K562 (cell line): ENCODE measurements around the gene PCNX2. TPM values are rescaled to one million over a fixed set of nuclear protein-coding genes. Genes with fewer than 3 reads are reported as not detected.

Experiments used
- ATAC-seq: fragments of 200-7000 bp; cut with Tn5 transposase; 3 replicates; pipeline ENCODE4 v1.9.1; 2020; ENCODE audit warnings: moderate library complexity
- BruUV-seq: library from RNA; stranded (reverse); fragments of 400-500 nt; replicated peaks from 2 replicates; lab custom pipeline; 2021; lab: Mats Ljungman, UMichigan
- CTCF ChIA-PET: fragments of 300-600 bp; formaldehyde crosslinking; extraction: SDS; loops from one replicate; lab custom pipeline; 2021; ENCODE audit warnings: low intra/inter-chr PET ratio; lab: Yijun Ruan, JAX
- POLR2A ChIA-PET: fragments of 300-600, 350-650 bp; sonication (Branson Sonifier 250); formaldehyde crosslinking; extraction: SDS; loops from one replicate; lab custom pipeline; 2021; ENCODE audit warnings: antibody characterized with exemption, inconsistent platforms; lab: Yijun Ruan, JAX
- DNase-seq, 4 experiments: peaks; one replicate each; pipeline versions ENCODE4 v3.0.0 to v3.0.0-alpha.2; 2011 to 2018; ENCODE audit warnings: low spot score in 3 of 4, mixed read lengths in 3 of 4; ENCODE audit errors: extremely low read depth in 1 of 4
- FAIRE-seq: peaks from 2 replicates; lab custom pipeline; 2011; peaks lifted over from hg19 to GRCh38; lab: Jason Lieb, UNC
- H2AFZ ChIP-seq: 2 replicates; pipeline ENCODE4 v1.6.0; 2011; ENCODE audit warnings: low read depth, low read length, control low read depth, inconsistent platforms
- H3K27ac ChIP-seq: fragments of 200-600 bp; 3 replicates; pipeline ENCODE4 v1.8.0; 2011; ENCODE audit warnings: low read depth, mild to moderate bottlenecking, control low read depth, inconsistent platforms, low read length, moderate library complexity, mixed read lengths; ENCODE audit errors: extremely low read depth
- H3K27me3 ChIP-seq, 2 experiments: fragments of 300-600 bp in 1 of 2; 2 replicates in 1 of 2; 3 replicates in 1 of 2; pipeline versions ENCODE4 v1.6.0 to v1.8.0; 2011; ENCODE audit warnings: inconsistent platforms in 2 of 2, low read length in 2 of 2, mild to moderate bottlenecking in 1 of 2, mixed read lengths in 1 of 2, moderate library complexity in 1 of 2; ENCODE audit not compliant: control insufficient read depth in 2 of 2, insufficient read depth in 2 of 2
- H3K36me3 ChIP-seq: fragments of 300-600 bp; 3 replicates; pipeline ENCODE4 v1.8.0; 2011; ENCODE audit warnings: mild to moderate bottlenecking, low read length, inconsistent platforms; ENCODE audit not compliant: control insufficient read depth, insufficient read depth
- H3K4me1 ChIP-seq, 2 experiments: fragments of 200-600 bp in 1 of 2; replicated peaks in 1 of 2; 2 replicates in 1 of 2; 3 replicates in 1 of 2; pipeline versions ENCODE4 v1.5.1 to v1.8.0; 2011; ENCODE audit warnings: inconsistent platforms in 2 of 2, low read length in 2 of 2, mild to moderate bottlenecking in 1 of 2, mixed read lengths in 1 of 2, moderate library complexity in 1 of 2; ENCODE audit not compliant: control insufficient read depth in 2 of 2, insufficient read depth in 2 of 2
- H3K4me2 ChIP-seq: 2 replicates; pipeline ENCODE4 v1.6.1; 2011; ENCODE audit warnings: low read length, control low read depth, inconsistent platforms, mixed read lengths; ENCODE audit not compliant: insufficient read depth
- H3K4me3 ChIP-seq: fragments of 200-600 bp; sonication (generic), shearing (Covaris generic); 2 replicates; pipeline ENCODE4 v1.5.1; 2016; ENCODE audit warnings: control low read depth, inconsistent platforms
- H3K79me2 ChIP-seq: fragments of 200-600 bp; 3 replicates; pipeline ENCODE4 v1.8.0; 2011; ENCODE audit warnings: low read length, inconsistent platforms; ENCODE audit not compliant: control insufficient read depth, insufficient read depth
- H3K9ac ChIP-seq, 2 experiments: 2 replicates each; pipeline versions ENCODE4 v1.6.0 to v1.6.1; 2011; ENCODE audit warnings: low read depth in 2 of 2, low read length in 2 of 2, control low read depth in 1 of 2, inconsistent platforms in 1 of 2, mild to moderate bottlenecking in 1 of 2, mixed read lengths in 1 of 2; ENCODE audit not compliant: insufficient read depth in 1 of 2
- H3K9me1 ChIP-seq: one replicate; pipeline ENCODE4 v1.6.0; 2011; ENCODE audit warnings: inconsistent platforms, mild to moderate bottlenecking, low read length, moderate library complexity; ENCODE audit not compliant: control insufficient read depth, insufficient read depth
- H3K9me3 ChIP-seq: replicated peaks from 2 replicates; pipeline ENCODE4 v1.5.1; 2011; ENCODE audit warnings: low read depth, low read length, inconsistent platforms; ENCODE audit not compliant: control insufficient read depth, insufficient read depth
- H4K20me1 ChIP-seq: replicated peaks from 2 replicates; pipeline ENCODE4 v1.6.1; 2011; ENCODE audit warnings: low read length, inconsistent platforms, mixed read lengths; ENCODE audit not compliant: control insufficient read depth, insufficient read depth
- C11orf30 ChIP-seq: fragments of 450-650 bp; IDR thresholded peaks from 2 replicates; pipeline ENCODE4 v1.6.1; 2016; ENCODE audit warnings: low read depth, mild to moderate bottlenecking
- CAMTA2 ChIP-seq: fragments of 250-450 bp; sonication (Bioruptor Pico); conservative IDR thresholded peaks from 2 replicates; pipeline ENCODE4 v1.5.1; 2022
- CBX2 ChIP-seq: fragments of 200-600 bp; sonication (generic); IDR thresholded peaks from one replicate; pipeline ENCODE4 v1.6.1; 2012; ENCODE audit warnings: mild to moderate bottlenecking, low read length, inconsistent platforms; ENCODE audit not compliant: insufficient read depth, poor library complexity, severe bottlenecking
- CCAR2 ChIP-seq: fragments of 200-400 bp; formaldehyde crosslinking; IDR thresholded peaks from 2 replicates; pipeline ENCODE4 v1.6.1; 2017; ENCODE audit warnings: mild to moderate bottlenecking, low read depth, low read length
- DNMT1 ChIP-seq: fragments of 450-650 bp; IDR thresholded peaks from 2 replicates; pipeline ENCODE4 v1.6.1; 2016; ENCODE audit warnings: antibody characterized with exemption, mild to moderate bottlenecking
- E2F5 ChIP-seq: sonication (generic); formaldehyde crosslinking; IDR thresholded peaks from 2 replicates; pipeline ENCODE4 v1.8.0; 2022; ENCODE audit warnings: mild to moderate bottlenecking, missing genetic modification reagents
- FOXM1 ChIP-seq, 2 experiments: fragments of 450-650 bp in 1 of 2; sonication (generic) in 1 of 2; formaldehyde crosslinking in 1 of 2; IDR thresholded peaks; 2 replicates each; pipeline versions ENCODE4 v1.6.1 to v1.9.0; 2017 to 2022; ENCODE audit warnings: low read depth in 2 of 2, mild to moderate bottlenecking in 2 of 2, missing genetic modification reagents in 1 of 2, moderate library complexity in 1 of 2
- GABPA ChIP-seq: fragments of 200-800 bp; sonication (Bioruptor generic); conservative IDR thresholded peaks from 2 replicates; pipeline ENCODE4 v1.6.1; 2016; ENCODE audit warnings: low read depth, missing genetic modification characterization, missing compliant biosample characterization
- KDM1A ChIP-seq, 2 experiments: fragments of 450-650 bp; IDR thresholded peaks; 2 replicates each; pipeline ENCODE4 v1.6.1; 2016; ENCODE audit warnings: mild to moderate bottlenecking in 2 of 2
- LEF1 ChIP-seq: fragments of 450-650 bp; IDR thresholded peaks from 2 replicates; pipeline ENCODE4 v1.6.1; 2016; ENCODE audit warnings: mild to moderate bottlenecking
- MBD1 ChIP-seq: fragments of 250-450 bp; sonication (Bioruptor Pico); IDR thresholded peaks from 2 replicates; pipeline ENCODE4 v1.8.0; 2022; ENCODE audit warnings: inconsistent platforms
- RFX7 ChIP-seq: fragments of 250-450 bp; sonication (Bioruptor Pico); IDR thresholded peaks from 2 replicates; pipeline ENCODE4 v1.5.1; 2021; ENCODE audit warnings: mild to moderate bottlenecking
- SMARCB1 ChIP-seq: IDR thresholded peaks from 2 replicates; pipeline ENCODE4 v1.6.1; 2011; ENCODE audit warnings: improper control_type of control experiment, low read depth; ENCODE audit not compliant: insufficient read length
- TBL1XR1 ChIP-seq, 2 experiments: IDR thresholded peaks; 2 replicates each; pipeline ENCODE4 v1.6.1; 2012; ENCODE audit warnings: improper control_type of control experiment in 2 of 2, low read length in 2 of 2, mild to moderate bottlenecking in 1 of 2
- TFAM ChIP-seq: fragments of 250-450 bp; sonication (Bioruptor Pico); conservative IDR thresholded peaks from 2 replicates; pipeline ENCODE4 v1.5.0; 2021; ENCODE audit warnings: mild to moderate bottlenecking, moderate library complexity
- ZBTB33 ChIP-seq: sonication (generic); formaldehyde crosslinking; IDR thresholded peaks from 2 replicates; pipeline ENCODE4 v1.8.1; 2023; ENCODE audit warnings: mild to moderate bottlenecking, missing genetic modification reagents
- ZEB2 ChIP-seq: fragments of 450-650 bp; IDR thresholded peaks from 2 replicates; pipeline ENCODE4 v1.6.1; 2016
- ZNF507 ChIP-seq: conservative IDR thresholded peaks from 2 replicates; pipeline ENCODE4 v1.6.1; 2017; ENCODE audit warnings: missing genetic modification characterization, missing compliant biosample characterization
- WGBS: fragments of 100-300 bp; shearing (Covaris generic); methylation state at CpG from one replicate; pipeline ENCODE4 v1.1.6; 2016; ENCODE audit warnings: low coverage, mixed read lengths; ENCODE audit not compliant: insufficient coverage; ENCODE audit errors: missing lambda C conversion rate; 5-methylcytosine and 5-hydroxymethylcytosine counted together
- in situ Hi-C: fragments of 300-500 bp; cut with MboI; formaldehyde crosslinking; loops from 4 replicates; pipeline ENCODE4 v1.15.0; 2018; ENCODE audit warnings: inconsistent platforms, mixed read lengths
- intact Hi-C: fragments of 100-400 bp; cut with micrococcal nuclease; formaldehyde crosslinking; loops from 2 replicates; pipeline ENCODE4 v1.14.2; 2022
- polyA plus RNA-seq, 8 experiments: library from polyadenylated mRNA; depleted of rRNA in 4 of 8; stranded (reverse) in 5 of 8; unstranded in 3 of 8; fragments of >200 nt; fragmentation: Nextera tagmentation in 2 of 8; fragmentation: Illumina TruSeq in 1 of 8; extraction: Ambion mirVana in 2 of 8; extraction: Trizol in 1 of 8; gene quantifications; 2 replicates each; pipeline versions ENCODE4 v1.2.1 to v1.2.3, GENCODE V29; 2011 to 2014; ENCODE audit warnings: inconsistent platforms in 1 of 8, missing spikeins in 1 of 8
- total RNA-seq, 7 experiments: library from RNA; depleted of rRNA in 6 of 7; stranded (reverse); fragments of >200 nt in 6 of 7; fragmentation: Illumina TruSeq in 2 of 7; extraction: Trizol in 2 of 7; gene quantifications; 2 replicates each; pipeline versions ENCODE4 v1.2.1 to v1.2.3, GENCODE V29; 2011 to 2021; ENCODE audit warnings: low replicate concordance in 1 of 7

PCNX2 gene
- total and polyA plus RNA-seq, 9 of the 15 experiments (the other 6 are each of a cell fraction or from before 2014, with no cell fraction given), result 0.07 to 0.33 TPM; not detected in 7

GRCh38 chr1:232958067-232958466, 337.5 kb downstream of the PCNX2 start (continued):
- TF ChIP-seq ZBTB33 (CRISPR knock-in tag) (no peak), TFAM (CRISPR knock-in tag) (no peak)
- TF ChIP-seq, all 486 proteins: peak for 0

GRCh38 chr1:232956081-232956480, 339.4 kb downstream of the PCNX2 start:
- in situ Hi-C loops (no loop called here), intact Hi-C loops (loop anchor here (10.0 kb wide), 1 partner anchor 321 kb away; the partner anchor contains the start of gene SIPA1L2)
- Histone ChIP-seq H3K27me3 (no peaks in the 10 kb centered on the region), H2AFZ (no peak overlapping the region), H3K79me2 (peaks cover 21% of the 10 kb centered on the region), H3K9me3 (no peaks in the 10 kb centered on the region), H3K4me1 (peaks cover 6 to 7% of the 10 kb centered on the region in 2 experiments; a peak in 3 of 5 replicates), H3K4me3 (no peak overlapping the region), H3K27ac (no peak overlapping the region), H3K9ac (no peak overlapping the region), H3K36me3 (peaks cover 27% of the 10 kb centered on the region; the same call in 2 of the 3 replicates), H4K20me1 (0 out of 2 replicates have a peak, but pooled peaks cover 4% of the 10 kb centered on the region), H3K4me2 (no peak overlapping the region), H3K9me1 (no peaks in the 10 kb centered on the region)
- WGBS, result 76% methylated on average over 6 of the region's 6 CpGs
- BruUV-seq, result no TSS peak
- ATAC-seq (no peak), FAIRE-seq (no peak), DNase-seq (no peak)
- ChIA-PET CTCF (no interaction called here), POLR2A (interaction anchor here (1.6 kb wide), 1 partner anchor 10 kb away, joined by 3 read pairs; no protein-coding TSS in a partner anchor)
- TF ChIP-seq GABPA (tag), result no peak
- no peak for TF ChIP-seq FOXM1 (IDR thresholded peaks at IDR 0.05; ENCODE audit: low read depth)
- TF ChIP-seq FOXM1 (CRISPR knock-in tag; IDR thresholded peaks at IDR 0.05; ENCODE audit: low read depth), result no peak
- TF ChIP-seq RFX7 (CRISPR knock-in tag), result no peak
- no peak for TF ChIP-seq ZEB2
- TF ChIP-seq TBL1XR1 (IDR thresholded peaks at IDR 0.05; ENCODE audit: low read length in 2 of 2), result no peak
- TF ChIP-seq KDM1A (IDR thresholded peaks at IDR 0.05), result no peak
- TF ChIP-seq ZNF507 (tag), result no peak
- TF ChIP-seq C11orf30, result no peak
- no peak for TF ChIP-seq SMARCB1
- no peak for TF ChIP-seq DNMT1
- no peak for TF ChIP-seq E2F5 (CRISPR knock-in tag)
- no peak for TF ChIP-seq MBD1 (CRISPR knock-in tag)
- TF ChIP-seq LEF1, result no peak
- TF ChIP-seq CAMTA2 (CRISPR knock-in tag), result no peak
- no peak for TF ChIP-seq CBX2
- no peak for TF ChIP-seq CCAR2
